ENCODE measurements around the gene OR51M1. TPM values are rescaled to one million over a fixed set of nuclear protein-coding genes. Genes with fewer than 3 reads are reported as not detected.
"Not testable (repeated sequence)": the region's sequence is repeated elsewhere in the genome, so short reads cannot be mapped to it uniquely, and the experiment has no call there.

The OR51M1 gene
- total and polyA plus RNA-seq, 2 donors (not counting 3 experiments of a cell fraction or from before 2014, with no cell fraction given), result not detected

DNA sequence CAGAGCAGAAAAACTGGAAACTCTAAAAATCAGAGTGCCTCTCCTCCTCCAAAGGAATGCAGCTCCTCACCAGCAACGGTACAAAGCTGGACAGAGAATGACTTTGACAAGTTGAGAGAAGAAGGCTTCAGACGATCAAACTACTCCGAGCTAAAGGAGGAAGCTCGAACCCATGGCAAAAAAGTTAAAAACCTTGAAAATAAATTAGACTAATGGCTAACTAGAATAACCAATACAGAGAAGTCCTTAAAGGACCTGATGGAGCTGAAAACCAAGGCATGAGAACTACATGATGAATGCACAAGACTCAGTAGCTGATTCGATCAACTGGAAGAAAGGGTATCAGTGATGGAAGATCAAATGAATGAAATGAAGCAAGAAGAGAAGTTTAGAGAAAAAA is 27.6 kb upstream of the OR51M1 start:
- H3K4me1 ChIP-seq (ENCODE audit: control insufficient read depth, extremely low read depth, insufficient read depth, low read length); H3K36me3 ChIP-seq (ENCODE audit: control insufficient read depth in 2 of 2, extremely low read depth in 1 of 2, insufficient read depth in 2 of 2, low read length in 2 of 2); dilution Hi-C loops (cut with MboI; ENCODE audit: extremely low pct_ligation_motif_present, low sequenced_read_pairs); intact Hi-C loops (cut with micrococcal nuclease); H3K9me3 ChIP-seq (replicated peaks; ENCODE audit: control insufficient read depth, insufficient read depth, low read length); H3K9ac ChIP-seq (replicated peaks; ENCODE audit: extremely low read depth, insufficient read depth, low read length); DNase-seq (ENCODE audit: low read depth, low spot score); BruUV-seq (replicated peaks); FAIRE-seq; H2AFZ ChIP-seq (ENCODE audit: low read depth, low read length); H3K4me3 ChIP-seq (replicated peaks in 1 of 3; ENCODE audit: insufficient read depth in 1 of 3, low read depth in 1 of 3, low read length in 3 of 3); H3K27me3 ChIP-seq (ENCODE audit: control insufficient read depth in 2 of 2, insufficient read depth in 2 of 2, low read length in 2 of 2); H3K4me2 ChIP-seq (ENCODE audit: insufficient read depth, low read length); H3K9me1 ChIP-seq (replicated peaks; ENCODE audit: control insufficient read depth, extremely low read depth, insufficient read depth, low read length); H3K27ac ChIP-seq (ENCODE audit: insufficient read depth, low read depth, low read length); CTCF ChIA-PET; H4K20me1 ChIP-seq (replicated peaks; ENCODE audit: control insufficient read depth, extremely low read depth, insufficient read depth, low read length); POLR2A ChIA-PET; H3K79me2 ChIP-seq (ENCODE audit: control insufficient read depth, insufficient read depth, low read length): not testable (repeated sequence)

DNA sequence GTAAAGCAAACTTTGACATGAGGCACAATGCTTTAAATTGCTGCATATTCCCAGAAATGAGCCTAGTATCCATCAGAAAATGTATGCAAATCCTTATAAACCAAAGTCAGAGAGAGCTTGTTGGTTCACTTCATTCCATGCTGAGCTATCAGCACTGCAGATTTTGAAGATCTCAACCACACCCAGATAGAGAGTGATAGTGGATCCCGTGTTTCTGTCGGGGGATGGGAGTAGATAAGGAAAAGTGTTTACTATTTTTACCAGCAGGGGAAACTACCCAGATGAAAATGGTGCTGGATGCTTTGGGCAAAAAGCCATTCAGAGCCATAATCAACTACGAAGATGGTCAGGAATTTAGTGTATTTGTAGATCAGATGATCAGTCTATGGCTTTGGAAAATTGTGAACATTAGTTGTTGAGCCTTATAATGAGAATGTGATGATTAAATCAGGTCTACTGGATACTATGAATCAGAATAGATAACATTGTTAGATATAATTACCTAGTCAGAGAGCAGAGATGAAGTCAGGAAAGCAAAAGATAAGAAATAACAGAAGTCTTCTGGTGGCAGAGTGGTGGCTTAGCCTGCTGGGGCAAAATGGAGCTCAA is 21.5 kb upstream of the OR51M1 start:
- no peak for DNase-seq (ENCODE audit: low read depth, low spot score)
- H3K9me3 ChIP-seq (replicated peaks; ENCODE audit: control insufficient read depth, insufficient read depth, low read length), result no peaks in the 10 kb centered on the region
- intact Hi-C loops (cut with micrococcal nuclease) (no loop called here), dilution Hi-C loops (cut with MboI; ENCODE audit: extremely low pct_ligation_motif_present, low sequenced_read_pairs) (no loop called here)
- peaks cover 23% of the 10 kb centered on the region for H3K4me1 ChIP-seq (ENCODE audit: control insufficient read depth, extremely low read depth, insufficient read depth, low read length)
- H3K4me3 ChIP-seq (replicated peaks in 1 of 3; ENCODE audit: insufficient read depth in 1 of 3, low read depth in 1 of 3, low read length in 3 of 3), result no peak overlapping the region
- no peak overlapping the region for H3K4me2 ChIP-seq (ENCODE audit: insufficient read depth, low read length)
- BruUV-seq (replicated peaks), result no TSS peak
- H3K36me3 ChIP-seq (ENCODE audit: control insufficient read depth in 2 of 2, extremely low read depth in 1 of 2, insufficient read depth in 2 of 2, low read length in 2 of 2), result no peaks in the 10 kb centered on the region
- no peaks in the 10 kb centered on the region for H4K20me1 ChIP-seq (replicated peaks; ENCODE audit: control insufficient read depth, extremely low read depth, insufficient read depth, low read length)
- TF ChIP-seq FOS (IDR thresholded peaks at IDR 0.05; ENCODE audit: borderline replicate concordance, insufficient read depth, low read length) (no peak), JUN (IDR thresholded peaks at IDR 0.05; ENCODE audit: borderline replicate concordance, insufficient read depth, insufficient read length, low read depth) (peak; percentile 5), GATA2 (IDR thresholded peaks at IDR 0.05; ENCODE audit: insufficient read depth, insufficient read length, low read depth, low read length) (peak; percentile 39), EZH2 (IDR thresholded peaks at IDR 0.05; ENCODE audit: borderline replicate concordance, low read depth, low read length, severe bottlenecking) (no peak), POLR2A (IDR thresholded peaks at IDR 0.05; ENCODE audit: low read depth, low read length) (no peak)
- TF ChIP-seq, protein P1, sequence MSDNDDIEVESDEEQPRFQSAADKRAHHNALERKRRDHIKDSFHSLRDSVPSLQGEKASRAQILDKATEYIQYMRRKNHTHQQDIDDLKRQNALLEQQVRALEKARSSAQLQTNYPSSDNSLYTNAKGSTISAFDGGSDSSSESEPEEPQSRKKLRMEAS (IDR thresholded peaks at IDR 0.05; ENCODE audit: insufficient read depth, insufficient read length), result no peak
- H3K27me3 ChIP-seq (ENCODE audit: control insufficient read depth in 2 of 2, insufficient read depth in 2 of 2, low read length in 2 of 2), result no peaks in the 10 kb centered on the region
- H3K9ac ChIP-seq (replicated peaks; ENCODE audit: extremely low read depth, insufficient read depth, low read length), result no peak overlapping the region
- no peaks in the 10 kb centered on the region for H3K9me1 ChIP-seq (replicated peaks; ENCODE audit: control insufficient read depth, extremely low read depth, insufficient read depth, low read length)
- FAIRE-seq, result no peak
- POLR2A ChIA-PET, result no interaction called here
- CTCF ChIA-PET, result interaction anchor here (1.3 kb wide), 1 partner anchor 13 kb away, joined by 3 read pairs; no protein-coding TSS in a partner anchor
- no peaks in the 10 kb centered on the region for H3K79me2 ChIP-seq (ENCODE audit: control insufficient read depth, insufficient read depth, low read length)
- H3K27ac ChIP-seq (ENCODE audit: insufficient read depth, low read depth, low read length), result no peak overlapping the region
- H2AFZ ChIP-seq (ENCODE audit: low read depth, low read length), result no peak overlapping the region

Data from endothelial cell of umbilical vein (primary cell).